Amygdala (tissue), 56 donors: ENCODE measurements around the gene ZBTB48.
"Not testable (repeated sequence)": the region's sequence is repeated elsewhere in the genome, so short reads cannot be mapped to it uniquely, and the experiment has no call there.

Experiments used
- DNase-seq, 56 donors: peaks; one replicate each; lab custom pipeline; 2025; lab: John Stamatoyannopoulos, UW

ZBTB48 gene

DNA sequence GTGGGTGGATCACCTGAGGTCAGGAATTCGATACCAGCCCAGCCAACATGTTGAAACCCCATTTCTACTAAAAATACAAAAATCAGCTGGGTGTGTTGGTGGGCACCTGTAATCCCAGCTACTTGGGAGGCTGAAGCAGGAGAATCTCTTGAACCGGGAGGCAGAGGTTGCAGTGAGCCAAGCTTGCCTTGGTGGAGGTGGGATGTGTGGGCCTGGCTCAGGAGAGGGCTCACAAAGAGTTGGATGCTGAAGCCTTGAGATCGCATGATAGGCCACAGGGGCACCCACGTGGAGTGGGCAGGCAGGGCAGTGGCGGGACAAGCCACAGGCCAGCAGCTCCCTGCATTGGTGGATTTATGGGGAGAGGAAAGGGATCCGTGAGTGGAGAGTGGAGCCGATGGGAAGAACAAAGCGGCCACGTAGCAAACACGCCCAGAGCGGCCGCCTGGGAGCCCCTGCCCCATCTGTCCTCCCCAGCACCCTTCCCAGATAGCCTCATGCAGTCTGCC is 49.2 kb downstream of the ZBTB48 start:
- no peak for DNase-seq

GRCh38 chr1:6630027-6630426 is 50.2 kb downstream of the ZBTB48 start:
- DNase-seq: no peak

GRCh38 chr1:6631058-6631457 is 51.3 kb downstream of the ZBTB48 start:
- DNase-seq: no peak

DNA sequence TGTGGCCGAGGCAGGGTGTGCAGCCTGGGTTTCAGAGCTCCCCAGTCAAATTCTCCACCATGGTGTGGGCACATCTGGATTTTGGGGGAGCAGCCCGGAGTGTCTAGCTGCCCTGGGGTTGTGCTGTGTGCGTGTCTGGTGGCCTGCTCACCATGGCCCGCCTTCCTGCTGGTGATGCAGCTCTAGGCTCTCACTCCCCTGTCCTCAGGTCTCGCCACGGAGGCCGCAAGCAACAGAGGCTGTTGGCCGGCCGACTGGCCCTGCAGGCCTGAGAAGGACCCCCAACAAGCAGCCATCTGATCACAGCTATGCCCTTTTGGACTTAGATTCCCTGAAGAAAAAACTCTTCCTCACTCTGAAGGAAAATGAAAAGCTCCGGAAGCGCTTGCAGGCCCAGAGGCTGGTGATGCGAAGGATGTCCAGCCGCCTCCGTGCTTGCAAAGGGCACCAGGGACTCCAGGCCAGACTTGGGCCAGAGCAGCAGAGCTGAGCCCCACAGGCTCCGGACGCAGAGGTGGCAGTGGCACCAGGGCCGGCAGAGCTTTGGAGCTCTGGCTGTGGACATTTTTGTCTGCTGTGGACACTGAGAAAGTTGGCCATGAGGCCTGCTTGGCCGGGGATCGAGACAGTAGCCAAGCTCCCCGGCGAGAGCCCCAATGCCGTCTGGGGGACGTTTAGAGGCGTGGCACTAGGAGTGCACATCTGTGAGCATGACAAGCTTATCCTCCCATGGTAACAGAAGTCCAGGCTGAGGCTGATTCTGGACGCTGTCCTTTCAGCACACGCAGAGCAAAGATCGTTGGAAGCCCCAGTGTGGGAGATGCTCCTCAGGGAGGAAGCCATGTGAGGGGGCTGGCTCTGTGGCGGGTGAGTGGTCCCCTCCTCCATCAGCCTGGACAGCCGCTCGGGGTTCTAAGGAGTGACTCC is 53.1 kb downstream of the ZBTB48 start:
- no peak for DNase-seq

DNA sequence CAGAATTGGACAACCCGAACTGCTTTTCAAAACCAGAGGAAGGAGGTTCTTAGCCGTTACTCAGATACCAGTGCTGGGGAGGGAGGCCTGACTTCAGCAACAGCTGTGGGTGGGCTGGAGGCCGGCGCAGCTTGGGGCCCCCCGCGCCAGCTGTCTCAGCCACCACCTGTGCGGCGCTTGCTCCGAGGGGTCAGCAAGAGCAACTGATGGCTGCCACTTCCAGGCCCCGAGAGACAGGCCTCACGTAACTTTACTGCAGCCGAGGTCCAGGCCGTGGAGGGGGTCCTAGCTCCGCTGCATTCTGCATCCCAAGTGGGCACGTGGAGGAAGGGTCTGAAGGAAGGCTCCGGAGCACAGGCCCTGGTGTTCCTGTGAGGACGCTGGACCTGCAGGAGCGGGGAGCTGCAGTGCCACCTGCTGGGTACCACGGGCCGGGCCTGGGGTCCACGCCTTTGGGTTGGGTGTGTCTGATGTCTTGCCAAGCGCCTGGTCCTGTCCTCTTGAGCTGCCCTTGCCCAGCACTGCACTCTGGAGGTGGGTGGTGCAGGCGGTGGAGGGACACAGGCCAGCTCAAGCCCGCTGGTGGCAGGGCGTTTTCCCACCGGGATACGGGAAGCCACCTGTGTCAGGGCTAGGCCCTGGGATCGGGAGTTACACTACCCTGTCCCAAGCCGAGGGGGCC is 54.7 kb downstream of the ZBTB48 start:
- DNase-seq: peak in 16 of 56 donors; percentile 7 to 54 (median 19)

GRCh38 chr1:6635161-6635909 is 55.5 kb downstream of the ZBTB48 start:
- no peak for DNase-seq

DNA sequence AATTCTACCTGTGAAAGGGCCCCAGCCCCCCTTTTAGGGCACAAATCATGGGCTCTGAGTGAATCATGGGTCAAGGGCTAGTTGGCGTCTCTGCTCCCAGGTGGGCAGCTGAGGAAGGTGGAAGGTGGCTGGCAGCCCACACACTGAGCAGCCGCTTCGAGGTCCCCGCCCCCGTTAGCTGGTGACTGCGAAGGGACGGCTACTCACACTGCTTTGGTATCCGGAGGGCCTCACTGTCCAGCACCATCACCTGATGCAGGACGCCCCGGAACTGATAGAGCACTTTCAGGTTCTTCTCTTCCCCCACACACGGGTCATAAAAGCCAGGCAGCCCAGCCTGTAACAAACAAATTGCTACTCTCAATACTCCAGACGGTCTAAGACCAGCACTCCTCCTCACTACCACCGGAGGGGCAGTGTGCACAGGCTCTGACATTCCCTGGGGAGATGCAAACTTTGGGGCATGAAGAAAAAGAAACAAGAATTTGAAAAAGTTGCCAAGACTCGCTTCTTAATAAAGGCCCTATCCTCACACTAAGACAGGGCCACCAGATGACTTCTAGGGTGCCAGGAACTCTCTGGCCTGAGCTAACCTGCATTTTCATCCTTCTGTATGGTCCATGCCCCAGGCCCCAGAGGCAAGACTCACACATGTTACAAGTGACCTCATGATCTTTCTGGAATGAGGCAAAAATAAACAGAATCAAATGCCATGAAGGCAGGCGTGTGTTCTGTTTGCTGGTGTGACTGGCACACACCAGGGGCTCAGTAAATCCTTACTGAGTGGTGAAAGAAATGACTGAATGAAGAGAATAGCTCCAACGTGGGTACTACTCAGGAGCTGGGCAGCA is 56.3 kb downstream of the ZBTB48 start:
- no peak for DNase-seq

GRCh38 chr1:6636778-6637177 is 57.0 kb downstream of the ZBTB48 start:
- DNase-seq: not testable (repeated sequence)

- DNase-seq: no peak
These were observed 58.0 kb downstream of the ZBTB48 start for GRCh38 chr1:6637770-6638169.

- DNase-seq: peak in 47 of 56 donors; percentile 3 to 87 (median 52)
These were observed 58.4 kb downstream of the ZBTB48 start for GRCh38 chr1:6638226-6638625.
